ENCODE data around the gene CD82.
"Not testable (repeated sequence)": the region's sequence is repeated elsewhere in the genome, so short reads cannot be mapped to it uniquely, and the experiment has no call there.

The CD82 gene

DNA sequence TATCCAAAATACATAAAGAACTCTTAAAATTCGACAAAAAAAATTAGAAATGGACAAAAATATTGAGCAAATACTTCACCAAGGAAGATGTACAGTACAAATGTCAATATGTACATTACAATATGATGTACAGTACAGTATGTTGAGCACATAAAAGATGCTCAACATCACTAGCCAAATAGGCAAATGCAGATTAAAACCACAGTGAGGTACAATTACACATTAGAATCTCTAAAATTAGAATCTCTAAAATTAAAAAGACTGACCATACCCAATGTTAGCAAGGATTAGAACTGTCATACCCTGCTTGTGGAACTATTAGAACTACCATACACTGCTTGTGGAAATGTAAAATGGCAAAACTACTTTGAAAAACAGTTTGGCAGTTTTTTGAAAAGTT is 82.6 kb downstream of the CD82 start:
- CTCF ChIA-PET: no interaction called here
- Mint-ChIP-seq H3K27ac (no peak overlapping the region), H3K36me3 (peaks cover 1% of the 10 kb centered on the region), H3K27me3 (peaks cover 54% of the 10 kb centered on the region), H3K9me3 (peaks cover 11% of the 10 kb centered on the region), H3K4me3 (no peak overlapping the region), H3K4me1 (no peaks in the 10 kb centered on the region)
- DNase-seq: no peak

DNA sequence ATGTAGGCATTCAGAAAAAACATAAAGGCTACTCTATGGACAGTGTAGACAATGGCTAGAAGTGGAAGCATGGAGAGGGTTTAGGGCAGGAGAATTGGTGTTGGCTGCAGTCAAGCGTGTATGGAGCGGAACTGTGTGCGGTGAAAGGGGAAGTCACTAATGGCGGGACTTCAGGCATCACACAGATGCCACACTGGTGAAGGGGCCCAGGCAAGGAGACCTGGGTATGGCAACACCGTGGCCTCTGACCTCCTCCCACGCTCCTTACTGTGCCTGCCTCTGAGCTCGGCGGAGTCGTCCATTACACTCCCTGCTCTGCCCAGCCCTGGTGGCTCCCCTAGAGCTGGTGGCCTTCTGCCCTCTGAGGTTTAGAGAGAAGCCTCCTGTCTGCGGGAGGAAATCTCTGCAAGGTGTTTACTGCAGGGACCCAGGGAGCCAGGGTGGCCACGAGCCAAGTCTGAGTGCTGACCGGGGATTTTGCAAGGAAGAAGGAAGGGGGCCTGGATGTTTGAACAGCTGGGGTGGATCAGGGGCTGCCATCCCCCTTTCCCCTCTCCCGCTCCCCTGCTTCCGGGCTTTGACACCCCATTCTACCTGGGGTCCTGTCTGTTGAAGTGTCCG is 86.2 kb downstream of the CD82 start:
- H3K27me3 Mint-ChIP-seq: peaks cover 57% of the 10 kb centered on the region
- H3K27ac Mint-ChIP-seq: no peak overlapping the region

DNA sequence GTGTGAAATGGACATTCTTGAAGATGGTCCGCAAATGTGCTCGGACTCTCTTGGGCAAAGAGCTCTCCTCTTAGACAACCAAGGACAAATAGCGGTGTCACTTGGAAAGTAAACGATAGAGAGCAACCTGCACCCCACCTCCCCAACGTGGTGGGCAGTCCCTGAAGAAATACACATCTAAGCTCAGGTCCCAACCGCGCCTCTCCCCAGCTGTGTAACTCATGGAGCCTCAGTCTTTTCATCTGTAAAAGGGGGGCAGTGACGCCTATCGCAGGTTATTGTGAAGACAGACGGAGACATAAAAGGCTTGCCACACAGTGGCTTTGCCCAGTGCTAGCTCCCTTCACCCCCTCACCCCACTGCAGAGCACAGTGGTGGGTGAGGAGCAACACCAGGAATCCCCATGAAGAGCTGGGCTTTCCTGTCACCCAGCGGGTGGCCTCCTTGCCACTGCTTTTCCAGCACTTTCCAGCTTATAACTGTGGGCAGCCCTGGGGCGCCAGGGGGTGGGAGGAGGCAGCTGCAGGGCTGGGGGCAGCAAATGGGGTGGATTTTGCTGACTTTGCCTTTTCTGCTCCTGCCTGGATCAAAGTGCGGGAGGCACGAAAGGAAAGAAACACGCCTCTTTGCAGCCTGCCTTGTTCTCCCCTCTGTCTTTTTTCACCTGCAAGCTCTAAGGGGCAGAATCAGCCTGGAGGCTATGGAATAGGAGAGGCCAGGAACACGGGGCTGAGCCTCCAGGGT is 87.6 kb downstream of the CD82 start:
- Mint-ChIP-seq H3K27me3 (peaks cover 49% of the 10 kb centered on the region), H3K9me3 (no peaks in the 10 kb centered on the region), H3K27ac (no peak overlapping the region), H3K4me1 (no peaks in the 10 kb centered on the region), H3K36me3 (no peaks in the 10 kb centered on the region), H3K4me3 (no peak overlapping the region)
- DNase-seq: no peak
- CTCF ChIA-PET: no interaction called here

More for the DNA sequence above, 86.2 kb downstream of the CD82 start:
- H3K9me3 Mint-ChIP-seq: peaks cover 6% of the 10 kb centered on the region
- DNase-seq: no peak
- CTCF ChIA-PET: interaction anchor here (1.1 kb wide), 1 partner anchor 282 kb away, joined by 3 read pairs; no protein-coding TSS in a partner anchor
- no peak overlapping the region for H3K4me3 Mint-ChIP-seq
- no peaks in the 10 kb centered on the region for H3K4me1 Mint-ChIP-seq
- no peaks in the 10 kb centered on the region for H3K36me3 Mint-ChIP-seq

DNA sequence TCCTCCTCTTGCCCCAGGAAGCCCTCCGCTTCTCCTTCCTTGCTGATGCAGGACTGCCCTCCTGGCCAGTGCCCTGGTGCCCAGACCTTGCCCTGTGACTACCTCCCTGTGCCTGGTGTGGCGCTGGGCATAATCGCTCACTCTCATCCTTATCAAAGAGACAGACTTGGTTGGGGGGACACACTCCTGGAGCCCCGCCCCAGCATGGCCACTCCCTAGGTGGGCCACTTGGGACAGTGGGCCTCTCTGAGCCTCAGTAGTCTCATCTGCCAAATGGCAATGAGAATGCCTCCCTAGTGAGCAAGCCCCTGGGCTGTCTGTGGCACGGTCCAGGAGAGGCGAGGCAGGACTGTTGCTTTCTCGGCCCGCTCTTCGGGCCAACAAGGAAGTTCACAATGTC is 88.6 kb downstream of the CD82 start:
- CTCF ChIA-PET: no interaction called here
- H3K27ac Mint-ChIP-seq: no peak overlapping the region
- H3K27me3 Mint-ChIP-seq: peaks cover 55% of the 10 kb centered on the region
- no peak for DNase-seq
- no peak overlapping the region for H3K4me3 Mint-ChIP-seq
- H3K9me3 Mint-ChIP-seq: no peaks in the 10 kb centered on the region
- H3K36me3 Mint-ChIP-seq: no peaks in the 10 kb centered on the region
- H3K4me1 Mint-ChIP-seq: peaks cover 8% of the 10 kb centered on the region

DNA sequence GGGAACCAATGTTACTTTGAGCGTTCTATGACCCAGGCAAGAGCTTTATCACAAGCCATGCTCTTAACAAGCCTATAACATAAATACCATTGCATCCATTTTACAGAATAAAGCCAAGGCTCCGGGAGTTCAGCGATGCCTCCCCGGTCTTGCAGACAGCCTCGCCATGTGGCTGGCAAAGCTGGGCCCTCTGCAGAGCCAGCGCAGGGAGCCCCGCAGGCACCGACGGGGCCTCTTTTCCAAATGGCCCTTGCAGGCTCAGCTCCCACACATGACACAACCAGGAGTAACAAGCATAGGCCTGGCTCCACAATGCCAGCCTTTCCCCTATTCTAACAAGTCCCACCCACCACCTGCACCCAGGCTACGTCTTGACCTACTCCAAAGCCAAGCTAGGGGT is 89.1 kb downstream of the CD82 start:
- H3K4me1 Mint-ChIP-seq: peaks cover 13% of the 10 kb centered on the region
- CTCF ChIA-PET: interaction anchor here (1.0 to 1.2 kb wide), 3 partner anchors 15 to 260 kb away, joined by 3 to 6 read pairs (median 3); no protein-coding TSS in a partner anchor
- H3K27ac Mint-ChIP-seq: no peak overlapping the region
- peaks cover 58% of the 10 kb centered on the region for H3K27me3 Mint-ChIP-seq
- no peaks in the 10 kb centered on the region for H3K36me3 Mint-ChIP-seq
- no peak for DNase-seq
- H3K4me3 Mint-ChIP-seq: no peak overlapping the region
- no peaks in the 10 kb centered on the region for H3K9me3 Mint-ChIP-seq

DNA sequence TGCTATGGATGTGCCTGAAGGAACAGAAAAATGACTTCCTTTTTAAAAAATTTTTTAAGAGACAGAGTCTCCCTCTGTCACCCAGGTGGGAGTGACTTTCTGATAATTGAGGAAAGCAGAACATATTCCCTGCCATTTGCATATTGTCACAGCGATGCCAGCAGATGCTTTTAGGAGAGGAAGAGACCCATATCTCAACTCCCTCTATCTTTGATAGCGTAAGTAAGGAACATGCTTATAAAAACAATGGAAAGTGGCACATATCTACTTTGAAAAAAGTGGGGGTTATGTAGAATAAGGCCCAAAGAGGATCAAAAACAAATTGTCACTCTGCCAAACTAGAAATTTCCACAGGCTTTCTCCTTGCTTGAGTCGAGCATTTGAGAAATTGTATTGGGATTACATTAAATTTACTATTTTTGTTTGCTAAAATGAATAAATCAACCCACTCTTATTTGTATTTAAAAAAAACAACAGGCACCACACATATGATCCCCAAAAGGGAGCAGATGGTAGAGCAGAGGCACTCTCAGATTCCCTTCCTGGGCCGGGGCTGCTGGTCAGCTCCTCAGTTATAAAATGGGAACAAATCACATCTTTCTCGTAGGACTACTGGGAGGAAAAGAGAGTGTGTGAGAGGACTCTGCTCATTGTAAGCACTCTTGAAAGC is 92.5 kb downstream of the CD82 start:
- H3K27ac Mint-ChIP-seq: no peak overlapping the region
- H3K4me1 Mint-ChIP-seq: peaks cover 34% of the 10 kb centered on the region

DNA sequence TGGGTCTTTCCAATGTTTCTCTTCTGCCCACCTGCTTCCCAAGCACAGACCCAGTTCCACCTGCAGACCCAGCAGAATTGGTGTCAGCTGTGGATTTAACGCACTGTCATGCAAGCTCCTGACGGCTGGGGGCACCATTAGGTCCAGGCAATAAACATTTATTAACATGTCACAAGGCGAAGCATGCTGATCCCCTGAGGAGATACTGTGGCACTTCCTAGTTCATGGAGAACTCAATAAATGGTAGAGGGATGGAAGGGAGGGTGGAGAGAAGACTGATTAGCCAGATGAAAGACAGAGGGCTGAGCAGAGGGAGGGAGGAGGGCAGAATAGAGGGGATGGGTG is 93.0 kb downstream of the CD82 start:
- no peak overlapping the region for H3K27ac Mint-ChIP-seq
- CTCF ChIA-PET: interaction anchor here (0.6 to 2.2 kb wide), 12 partner anchors 23 to 278 kb away, joined by 3 to 14 read pairs (median 3); no protein-coding TSS in a partner anchor
- peaks cover 34% of the 10 kb centered on the region for H3K4me1 Mint-ChIP-seq
- no peak overlapping the region for H3K4me3 Mint-ChIP-seq
- H3K9me3 Mint-ChIP-seq: peaks cover 6% of the 10 kb centered on the region
- H3K27me3 Mint-ChIP-seq: peaks cover 34% of the 10 kb centered on the region
- DNase-seq: peak; percentile 68
- H3K36me3 Mint-ChIP-seq: peaks cover 4% of the 10 kb centered on the region

More for the DNA sequence above, 92.5 kb downstream of the CD82 start:
- peaks cover 4% of the 10 kb centered on the region for H3K36me3 Mint-ChIP-seq
- H3K9me3 Mint-ChIP-seq: peaks cover 6% of the 10 kb centered on the region
- no peak overlapping the region for H3K4me3 Mint-ChIP-seq
- CTCF ChIA-PET: interaction anchor here (0.6 to 2.2 kb wide), 12 partner anchors 24 to 278 kb away, joined by 3 to 14 read pairs (median 3); no protein-coding TSS in a partner anchor
- no peak for DNase-seq
- peaks cover 39% of the 10 kb centered on the region for H3K27me3 Mint-ChIP-seq

DNA sequence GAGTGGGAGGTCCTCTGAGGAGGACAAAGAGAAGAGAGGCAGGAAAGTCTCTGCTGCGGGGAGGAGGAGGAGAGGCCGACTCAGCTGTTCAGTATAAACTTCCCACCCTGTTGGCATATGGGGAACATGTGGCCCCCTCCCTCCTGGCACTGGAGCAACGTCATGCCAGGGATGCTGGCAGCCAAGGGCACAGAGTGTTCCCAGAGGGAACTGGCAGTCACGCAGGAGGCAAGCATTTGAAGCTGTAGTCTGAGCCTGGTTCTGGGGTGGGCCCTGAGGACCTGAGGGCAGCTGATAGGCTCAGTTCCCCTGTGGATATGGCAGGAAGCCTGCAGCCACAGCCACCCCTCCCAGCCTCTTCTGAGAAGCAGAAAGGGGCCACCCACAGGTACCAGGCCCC is 94.2 kb downstream of the CD82 start:
- peaks cover 6% of the 10 kb centered on the region for H3K9me3 Mint-ChIP-seq
- peaks cover 4% of the 10 kb centered on the region for H3K36me3 Mint-ChIP-seq
- H3K4me1 Mint-ChIP-seq: peaks cover 34% of the 10 kb centered on the region
- no peak overlapping the region for H3K27ac Mint-ChIP-seq
- CTCF ChIA-PET: interaction anchor here (0.9 to 2.5 kb wide), 5 partner anchors 28 to 117 kb away, joined by 3 to 6 read pairs (median 3); no protein-coding TSS in a partner anchor
- H3K27me3 Mint-ChIP-seq: peaks cover 26% of the 10 kb centered on the region
- DNase-seq: no peak
- no peak overlapping the region for H3K4me3 Mint-ChIP-seq

DNA sequence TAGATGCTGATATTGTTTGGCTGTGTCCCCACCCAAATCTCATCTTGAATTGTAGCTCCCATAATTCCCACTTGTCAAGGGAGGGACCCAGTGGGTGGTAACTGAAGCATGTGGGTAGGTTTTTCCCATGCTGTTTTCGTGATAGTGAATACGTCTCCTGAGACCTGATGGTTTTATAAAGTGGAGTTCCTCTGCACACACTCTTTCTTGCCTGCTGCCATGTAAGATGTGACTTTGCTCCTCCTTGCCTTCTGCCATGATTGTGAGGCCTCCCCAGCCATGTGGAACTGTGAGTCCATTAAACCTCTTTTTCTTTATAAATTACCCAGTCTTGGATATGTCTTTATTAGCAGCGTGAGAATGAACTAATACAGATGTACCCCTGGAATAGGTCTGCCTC is 95.1 kb downstream of the CD82 start:
- H3K36me3 Mint-ChIP-seq, H3K9me3 Mint-ChIP-seq, DNase-seq, H3K4me3 Mint-ChIP-seq, H3K27ac Mint-ChIP-seq: not testable (repeated sequence)
- CTCF ChIA-PET: interaction anchor here (1.1 to 2.5 kb wide), 4 partner anchors 27 to 116 kb away, joined by 3 to 6 read pairs (median 4); no protein-coding TSS in a partner anchor
- H3K27me3 Mint-ChIP-seq: peaks cover 31% of the 10 kb centered on the region
- H3K4me1 Mint-ChIP-seq: peaks cover 34% of the 10 kb centered on the region

DNA sequence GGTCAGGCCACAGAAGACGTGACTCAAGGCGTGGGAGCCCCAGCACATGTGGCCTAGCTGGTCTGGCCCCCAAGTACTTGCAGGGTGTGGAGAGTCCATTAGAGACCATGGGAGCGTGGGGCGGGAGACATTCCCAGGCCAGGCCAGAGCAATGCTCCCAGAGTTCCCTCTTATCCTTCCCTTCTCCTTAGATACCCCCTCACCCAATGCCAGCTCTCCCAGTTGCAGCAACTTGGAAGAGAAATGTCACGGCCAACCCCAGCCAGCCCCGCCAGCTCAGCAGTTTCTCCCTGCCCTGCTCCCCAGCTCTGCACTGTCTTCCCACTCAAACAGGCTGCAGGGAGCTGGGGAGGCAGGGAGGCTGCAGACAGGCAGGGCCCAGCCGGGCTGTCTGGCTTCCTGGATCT is 95.9 kb downstream of the CD82 start:
- CTCF ChIA-PET: interaction anchor here (1.7 to 2.5 kb wide), 2 partner anchors 44 to 115 kb away, joined by 3 to 6 read pairs; no protein-coding TSS in a partner anchor
- H3K27ac Mint-ChIP-seq: no peak overlapping the region
- H3K4me3 Mint-ChIP-seq: no peak overlapping the region
- H3K9me3 Mint-ChIP-seq: peaks cover 6% of the 10 kb centered on the region
- no peak for DNase-seq
- H3K27me3 Mint-ChIP-seq: peaks cover 34% of the 10 kb centered on the region
- peaks cover 34% of the 10 kb centered on the region for H3K4me1 Mint-ChIP-seq
- peaks cover 4% of the 10 kb centered on the region for H3K36me3 Mint-ChIP-seq
